ENCODE data around the gene DPYSL4. TPM values are rescaled to one million over a fixed set of nuclear protein-coding genes. Genes with fewer than 3 reads are reported as not detected.

The DPYSL4 gene
- 1.8 and 2.1 TPM in 2 replicates for total RNA-seq (2014; rRNA removed; shearing (Covaris generic))
- polyA plus RNA-seq (2016; fragmentation: Nextera tagmentation; extraction: Ambion mirVana), result 2.1 and 2.5 TPM in 2 replicates

DNA sequence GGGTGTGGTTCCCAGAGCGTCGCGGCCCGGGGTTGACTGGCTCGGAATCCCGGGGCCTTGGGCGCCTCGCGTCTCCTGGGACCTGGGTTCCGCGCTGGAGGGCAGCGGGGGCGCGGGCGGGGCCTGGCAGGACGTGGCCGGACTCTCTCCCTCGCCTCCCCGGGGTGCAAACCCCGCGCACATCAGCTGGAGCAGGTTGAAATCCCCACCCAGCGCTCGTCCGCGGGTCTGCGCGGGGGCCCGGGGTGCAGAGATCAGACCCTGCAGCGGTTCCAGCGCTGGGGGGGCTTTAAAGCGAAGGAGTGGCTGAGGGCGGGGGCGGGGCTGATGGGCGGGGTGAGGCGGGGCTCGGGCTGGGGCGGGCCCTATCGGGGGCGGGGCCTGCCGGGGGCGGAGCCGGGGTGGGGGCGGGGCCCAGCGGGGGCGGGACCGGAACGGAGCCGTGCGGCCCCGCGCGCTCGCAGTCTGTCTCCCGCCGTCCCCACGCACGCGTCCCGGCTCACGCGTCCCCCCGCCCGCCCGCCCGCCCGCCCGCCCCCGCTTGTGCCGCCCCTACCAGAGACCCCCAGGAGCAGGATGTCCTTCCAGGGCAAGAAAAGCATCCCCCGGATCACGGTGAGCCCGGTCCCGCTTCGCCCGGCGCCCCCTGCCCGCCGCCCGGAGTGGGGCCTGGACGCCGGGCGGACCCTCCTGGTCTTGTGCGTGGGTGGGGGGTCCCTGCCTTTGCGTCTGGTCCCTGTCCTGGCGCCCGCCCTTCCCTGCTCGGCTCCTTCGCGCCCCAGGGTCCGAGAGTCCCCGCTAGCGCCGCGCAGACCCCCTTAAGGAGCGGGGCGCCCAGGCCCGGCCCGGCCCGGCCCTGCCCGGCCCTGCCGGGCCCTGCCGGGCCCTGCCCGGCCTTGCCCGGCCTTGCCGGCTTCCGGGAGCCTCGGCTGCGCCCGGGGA lies at the start of gene DPYSL4:
TSS of gene DPYSL4 (plus strand) at position 461 of the 942 bp plus-strand sequence. CDS start at position 577, 116 bp downstream.
- Histone ChIP-seq H3K4me3 (peak within 1 kb of the TSS; percentile 5), H3K9me3 (ENCODE audit: low read depth) (no peaks in the 10 kb centered on the region), H2AFZ (0 out of 2 replicates have a peak within 1 kb of the TSS, but pooled peaks have one; percentile 8), H3K4me1 (ENCODE audit: insufficient read depth) (no peaks in the 10 kb centered on the region; the same call in 1 of the 2 replicates), H3K9ac (no peak within 1 kb of the TSS; the same call in 1 of the 2 replicates), H4K20me1 (ENCODE audit: insufficient read depth) (no peaks in the 10 kb centered on the region), H3K36me3 (ENCODE audit: low read depth) (no peaks in the 10 kb centered on the region), H3F3A (ENCODE audit: insufficient read depth) (no peaks in the 10 kb centered on the region), H3K27me3 (replicated peaks; ENCODE audit: insufficient read depth) (peaks cover 30% of the 10 kb centered on the region), H3K9me2 (ENCODE audit: insufficient read depth) (no peaks in the 10 kb centered on the region), H3K4me2 (ENCODE audit: unreplicated experiment) (no peak within 1 kb of the TSS), H3K27ac (no peak within 1 kb of the TSS), H3K79me2 (ENCODE audit: insufficient read depth) (no peaks in the 10 kb centered on the region)
- peak; percentile 53 for DNase-seq
- WGBS, 2 experiments (ENCODE audit: low coverage in 1 of 2, low lambda C conversion rate in 2 of 2, missing lambda C conversion rate in 2 of 2), result 6 to 7% methylated on average over 37 to 73 of the region's 109 CpGs
- in situ Hi-C loops (cut with MboI), result no loop called here
- no peak for TF ChIP-seq EZH2phosphoT487 (IDR thresholded peaks at IDR 0.05; ENCODE audit: insufficient read depth, low read depth)
- TF ChIP-seq EZH2 (IDR thresholded peaks at IDR 0.05; ENCODE audit: insufficient read depth, poor library complexity, severe bottlenecking), result no peak

DNA sequence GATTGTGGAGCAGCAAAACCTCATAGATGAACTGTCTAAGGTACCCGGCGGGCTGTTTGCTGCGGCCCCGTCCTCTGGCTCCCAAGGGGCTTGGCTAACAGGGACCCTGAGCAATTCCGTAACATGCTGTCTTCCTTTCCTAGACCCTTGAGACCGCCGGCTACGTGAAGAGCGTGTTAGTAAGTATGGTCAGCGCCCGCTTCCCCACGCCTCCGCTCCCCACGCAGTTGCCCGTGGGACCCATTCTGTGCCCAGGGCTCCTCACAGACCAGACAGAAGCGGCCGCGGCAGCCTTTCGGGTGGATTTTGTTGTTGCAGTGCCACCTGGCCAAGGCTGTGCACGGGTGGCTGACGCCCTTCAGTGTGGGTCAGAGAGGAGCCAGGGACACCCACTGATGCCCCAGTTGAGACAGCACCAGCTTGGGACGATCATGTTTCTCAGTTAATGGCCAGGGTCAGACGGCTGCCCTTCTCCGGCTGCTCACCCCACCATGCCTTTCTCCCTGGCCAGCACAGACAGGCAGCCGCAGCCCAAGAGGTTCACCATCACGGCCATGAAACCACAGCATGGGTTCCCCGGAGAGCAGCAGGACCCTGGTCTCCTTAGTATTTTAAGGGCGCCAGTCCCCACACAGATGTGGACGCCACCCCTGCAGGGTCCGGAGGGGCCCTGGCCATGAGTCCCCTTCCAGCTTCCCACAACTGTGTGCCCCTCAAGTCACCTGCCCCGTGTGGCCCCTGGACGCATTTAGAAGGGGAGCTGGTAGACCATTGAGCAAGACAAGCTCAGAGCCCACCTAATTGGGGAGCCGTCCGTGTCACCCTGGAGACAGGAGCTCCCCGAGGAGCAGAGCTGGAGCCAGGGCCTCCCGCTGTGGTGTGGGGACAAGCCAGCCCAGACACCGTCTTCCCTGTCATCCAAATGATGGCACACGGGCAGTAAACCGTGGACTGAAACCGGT lies 49.4 kb upstream of the DPYSL4 start:
- no peak for TF ChIP-seq EZH2 (IDR thresholded peaks at IDR 0.05; ENCODE audit: insufficient read depth, poor library complexity, severe bottlenecking)
- TF ChIP-seq EZH2phosphoT487 (IDR thresholded peaks at IDR 0.05; ENCODE audit: insufficient read depth, low read depth), result no peak
- H3K4me1 ChIP-seq (ENCODE audit: insufficient read depth), result no peaks in the 10 kb centered on the region
- no peaks in the 10 kb centered on the region for H3K9me3 ChIP-seq (ENCODE audit: low read depth)
- no peaks in the 10 kb centered on the region for H3F3A ChIP-seq (ENCODE audit: insufficient read depth)
- H2AFZ ChIP-seq, result no peak overlapping the region
- H3K27ac ChIP-seq, result no peak overlapping the region
- H3K36me3 ChIP-seq (ENCODE audit: low read depth), result no peaks in the 10 kb centered on the region
- H3K4me2 ChIP-seq (ENCODE audit: unreplicated experiment), result no peak overlapping the region
- H3K79me2 ChIP-seq (ENCODE audit: insufficient read depth), result no peaks in the 10 kb centered on the region
- 81 to 87% methylated on average over 36 to 38 of the region's 40 CpGs for WGBS, 2 experiments (ENCODE audit: low coverage in 1 of 2, low lambda C conversion rate in 2 of 2, missing lambda C conversion rate in 2 of 2)
- H3K9ac ChIP-seq, result no peak overlapping the region
- H4K20me1 ChIP-seq (ENCODE audit: insufficient read depth), result no peaks in the 10 kb centered on the region
- in situ Hi-C loops (cut with MboI), result loop anchor here (25.0 kb wide), 1 partner anchor 250 kb away; no protein-coding TSS in a partner anchor
- H3K4me3 ChIP-seq, result no peak overlapping the region
- H3K27me3 ChIP-seq (replicated peaks; ENCODE audit: insufficient read depth), result no peaks in the 10 kb centered on the region
- no peak for DNase-seq
- no peaks in the 10 kb centered on the region for H3K9me2 ChIP-seq (ENCODE audit: insufficient read depth)

DNA sequence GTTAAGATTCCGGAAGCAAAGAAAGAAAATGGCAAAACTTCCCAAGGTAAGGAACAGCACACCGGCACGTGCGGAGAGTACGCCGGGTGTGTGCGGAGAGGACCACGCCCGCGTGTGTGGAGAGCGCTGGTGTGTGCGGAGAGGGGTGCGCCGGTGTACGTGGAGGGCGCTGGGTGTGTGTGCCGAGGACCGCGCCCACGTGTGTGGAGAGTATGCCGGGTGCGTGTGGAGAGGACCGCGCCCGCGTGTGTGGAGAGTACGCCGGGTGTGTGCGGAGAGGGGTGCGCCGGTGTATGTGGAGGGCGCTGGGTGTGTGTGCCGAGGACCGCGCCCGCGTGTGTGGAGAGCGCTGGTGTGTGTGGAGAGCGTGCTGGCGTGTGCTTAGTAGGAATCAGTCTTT lies 48.6 kb upstream of the DPYSL4 start:
- H3K9me2 ChIP-seq (ENCODE audit: insufficient read depth), result no peaks in the 10 kb centered on the region
- H3K36me3 ChIP-seq (ENCODE audit: low read depth), result no peaks in the 10 kb centered on the region
- no peaks in the 10 kb centered on the region for H3K9me3 ChIP-seq (ENCODE audit: low read depth)
- no peak for TF ChIP-seq EZH2 (IDR thresholded peaks at IDR 0.05; ENCODE audit: insufficient read depth, poor library complexity, severe bottlenecking)
- TF ChIP-seq EZH2phosphoT487 (IDR thresholded peaks at IDR 0.05; ENCODE audit: insufficient read depth, low read depth), result no peak
- H4K20me1 ChIP-seq (ENCODE audit: insufficient read depth), result no peaks in the 10 kb centered on the region
- H3K9ac ChIP-seq, result no peak overlapping the region
- no peaks in the 10 kb centered on the region for H3K79me2 ChIP-seq (ENCODE audit: insufficient read depth)
- H3K4me2 ChIP-seq (ENCODE audit: unreplicated experiment), result no peak overlapping the region
- H3K4me1 ChIP-seq (ENCODE audit: insufficient read depth), result no peaks in the 10 kb centered on the region
- no peaks in the 10 kb centered on the region for H3F3A ChIP-seq (ENCODE audit: insufficient read depth)
- in situ Hi-C loops (cut with MboI), result loop anchor here (25.0 kb wide), 1 partner anchor 251 kb away; no protein-coding TSS in a partner anchor
- WGBS, 2 experiments (ENCODE audit: low coverage in 1 of 2, low lambda C conversion rate in 2 of 2, missing lambda C conversion rate in 2 of 2), result 91 to 92% methylated on average over 37 to 40 of the region's 40 CpGs
- no peaks in the 10 kb centered on the region for H3K27me3 ChIP-seq (replicated peaks; ENCODE audit: insufficient read depth)
- no peak overlapping the region for H3K27ac ChIP-seq
- H3K4me3 ChIP-seq, result no peak overlapping the region
- H2AFZ ChIP-seq, result no peak overlapping the region
- DNase-seq, result no peak

DNA sequence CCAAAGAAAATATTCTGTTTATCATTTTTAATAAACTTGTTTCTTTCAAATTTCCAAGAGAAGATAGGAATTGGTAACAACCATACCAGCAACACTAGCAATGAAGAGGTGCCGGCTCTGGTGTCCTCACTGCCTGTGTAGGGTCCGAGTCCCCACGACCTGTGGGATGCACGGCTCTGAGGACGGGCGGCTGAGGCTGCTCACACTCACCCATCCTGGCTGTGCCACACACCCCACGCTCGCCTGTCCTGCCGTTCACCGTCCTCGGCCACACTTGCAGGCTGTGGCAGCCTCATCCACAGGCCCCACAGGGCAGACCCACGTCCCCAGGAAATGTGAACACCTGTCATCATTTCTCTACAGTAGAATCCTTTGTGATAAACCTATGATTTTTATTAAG lies 48.2 kb upstream of the DPYSL4 start:
- DNase-seq, result no peak
- H3K9me2 ChIP-seq (ENCODE audit: insufficient read depth), result no peaks in the 10 kb centered on the region
- no peaks in the 10 kb centered on the region for H3K9me3 ChIP-seq (ENCODE audit: low read depth)
- H3K79me2 ChIP-seq (ENCODE audit: insufficient read depth), result no peaks in the 10 kb centered on the region
- no peak overlapping the region for H3K9ac ChIP-seq
- no peak overlapping the region for H3K4me2 ChIP-seq (ENCODE audit: unreplicated experiment)
- no peaks in the 10 kb centered on the region for H3F3A ChIP-seq (ENCODE audit: insufficient read depth)
- H2AFZ ChIP-seq, result no peak overlapping the region
- H4K20me1 ChIP-seq (ENCODE audit: insufficient read depth), result no peaks in the 10 kb centered on the region
- in situ Hi-C loops (cut with MboI), result loop anchor here (25.0 kb wide), 1 partner anchor 251 kb away; no protein-coding TSS in a partner anchor
- WGBS, 2 experiments (ENCODE audit: low coverage in 1 of 2, low lambda C conversion rate in 2 of 2, missing lambda C conversion rate in 2 of 2), result 71 to 76% methylated on average over 11 to 12 of the region's 12 CpGs
- no peak overlapping the region for H3K4me3 ChIP-seq
- no peaks in the 10 kb centered on the region; the same call in 1 of the 2 replicates for H3K27me3 ChIP-seq (replicated peaks; ENCODE audit: insufficient read depth)
- H3K27ac ChIP-seq, result no peak overlapping the region
- H3K4me1 ChIP-seq (ENCODE audit: insufficient read depth), result no peaks in the 10 kb centered on the region
- TF ChIP-seq EZH2 (IDR thresholded peaks at IDR 0.05; ENCODE audit: insufficient read depth, poor library complexity, severe bottlenecking), result no peak
- TF ChIP-seq EZH2phosphoT487 (IDR thresholded peaks at IDR 0.05; ENCODE audit: insufficient read depth, low read depth), result no peak
- no peaks in the 10 kb centered on the region for H3K36me3 ChIP-seq (ENCODE audit: low read depth)

All from GM23248 (cell line).